HepG2 (cell line): ENCODE data around the gene NUDT6. TPM values are rescaled to one million over a fixed set of nuclear protein-coding genes. Genes with fewer than 3 reads are reported as not detected.

Source experiments
- DR1 ChIP-seq: sonication (generic); formaldehyde crosslinking; IDR thresholded peaks from 2 replicates; pipeline ENCODE4 v1.8.0; 2021; ENCODE audit warnings: mild to moderate bottlenecking, missing genetic modification reagents, inconsistent platforms
- LCORL ChIP-seq, 2 experiments: fragments of 450-650 bp in 1 of 2; sonication (generic) in 1 of 2; formaldehyde crosslinking in 1 of 2; IDR thresholded peaks; 2 replicates each; pipeline versions ENCODE4 v1.5.0 to v1.6.1; 2017 to 2020; ENCODE audit warnings: antibody characterized with exemption in 1 of 2, missing genetic modification reagents in 1 of 2
- MZF1 ChIP-seq: sonication (generic); formaldehyde crosslinking; IDR thresholded peaks from 2 replicates; pipeline ENCODE4 v1.8.1; 2023; ENCODE audit warnings: mild to moderate bottlenecking, missing genetic modification reagents, borderline replicate concordance
- NFATC3 ChIP-seq: sonication (generic); formaldehyde crosslinking; IDR thresholded peaks from 2 replicates; pipeline ENCODE4 v1.5.1; 2020; ENCODE audit warnings: mild to moderate bottlenecking, missing genetic modification reagents
- NR2C2 ChIP-seq: sonication (generic); formaldehyde crosslinking; IDR thresholded peaks from 2 replicates; pipeline ENCODE4 v1.4.0; 2020; ENCODE audit warnings: missing genetic modification reagents, mild to moderate bottlenecking, moderate library complexity, borderline replicate concordance
- RBAK ChIP-seq: sonication (generic); formaldehyde crosslinking; IDR thresholded peaks from 2 replicates; pipeline ENCODE4 v1.5.1; 2020; ENCODE audit warnings: mild to moderate bottlenecking, missing genetic modification reagents
- SOX6 ChIP-seq, 2 experiments: fragments of 450-650 bp in 1 of 2; sonication (generic) in 1 of 2; formaldehyde crosslinking in 1 of 2; IDR thresholded peaks; 2 replicates each; pipeline versions ENCODE4 v1.4.0 to v1.6.1; 2017 to 2020; ENCODE audit warnings: antibody characterized with exemption in 1 of 2, mild to moderate bottlenecking in 1 of 2, missing genetic modification reagents in 1 of 2
- ZNF225 ChIP-seq: sonication (generic); formaldehyde crosslinking; IDR thresholded peaks from 2 replicates; pipeline ENCODE4 v1.4.0; 2020; ENCODE audit warnings: mild to moderate bottlenecking, missing genetic modification reagents
- ZNF251 ChIP-seq: sonication (generic); formaldehyde crosslinking; IDR thresholded peaks from 2 replicates; pipeline ENCODE4 v1.9.0; 2021; ENCODE audit warnings: mild to moderate bottlenecking, missing genetic modification reagents
- ZNF383 ChIP-seq: sonication (generic); formaldehyde crosslinking; IDR thresholded peaks from 2 replicates; pipeline ENCODE4 v1.4.0; 2020; ENCODE audit warnings: missing genetic modification reagents, mild to moderate bottlenecking, borderline replicate concordance
- ZNF629 ChIP-seq: sonication (generic); formaldehyde crosslinking; conservative IDR thresholded peaks from 2 replicates; pipeline ENCODE4 v1.5.0; 2020; ENCODE audit warnings: missing genetic modification reagents
- ZNF749 ChIP-seq: sonication (generic); formaldehyde crosslinking; IDR thresholded peaks from 2 replicates; pipeline ENCODE4 v1.8.0; 2022; ENCODE audit warnings: mild to moderate bottlenecking, missing genetic modification reagents, moderate library complexity, borderline replicate concordance
- ZNF841 ChIP-seq: sonication (generic); formaldehyde crosslinking; IDR thresholded peaks from 2 replicates; pipeline ENCODE4 v1.8.1; 2023; ENCODE audit warnings: missing genetic modification reagents, borderline replicate concordance
- polyA plus RNA-seq, 8 experiments: library from polyadenylated mRNA; depleted of rRNA in 3 of 8; stranded (reverse) in 7 of 8; unstranded in 1 of 8; fragments of >200 nt; fragmentation: Illumina TruSeq in 4 of 8; extraction: Trizol in 4 of 8; gene quantifications; 2 replicates each; pipeline versions ENCODE4 v1.2.1 to v1.2.3, GENCODE V29; 2011 to 2016; ENCODE audit warnings: low read depth in 4 of 8, missing spikeins in 1 of 8, mixed read lengths in 1 of 8; ENCODE audit not compliant: insufficient read depth in 1 of 8
- total RNA-seq, 5 experiments: library from RNA; depleted of rRNA; stranded (reverse); fragments of >200 nt; fragmentation: Illumina TruSeq; extraction: Trizol; gene quantifications; 2 replicates each; pipeline ENCODE4 v1.2.3, GENCODE V29; 2016; ENCODE audit warnings: low read depth in 1 of 5
- TF ChIP-seq, protein P1 (sequence below): sonication (generic); formaldehyde crosslinking; conservative IDR thresholded peaks from 2 replicates; pipeline ENCODE4 v1.5.0; 2020; ENCODE audit warnings: missing genetic modification reagents
- TF ChIP-seq, protein P2 (sequence below): IDR thresholded peaks from 2 replicates; pipeline ENCODE4 v1.6.1; 2016; ENCODE audit warnings: low read depth
- TF ChIP-seq, protein P3 (sequence below): sonication (generic); formaldehyde crosslinking; IDR thresholded peaks from 2 replicates; pipeline ENCODE4 v1.5.0; 2020; ENCODE audit warnings: mild to moderate bottlenecking, missing genetic modification reagents
- TF ChIP-seq, protein P4 (sequence below), 2 experiments: sonication (generic) in 1 of 2; formaldehyde crosslinking in 1 of 2; IDR thresholded peaks; 2 replicates each; pipeline versions ENCODE4 v1.4.0 to v1.6.1; 2018 to 2020; ENCODE audit warnings: missing genetic modification reagents in 2 of 2, borderline replicate concordance in 1 of 2, low read depth in 1 of 2, mild to moderate bottlenecking in 1 of 2, missing biosample characterization in 1 of 2
- TF ChIP-seq, protein P5 (sequence below): IDR thresholded peaks from 2 replicates; pipeline ENCODE4 v1.6.1; 2018; ENCODE audit warnings: missing genetic modification reagents

NUDT6 gene
- total and polyA plus RNA-seq, 2 of the 13 experiments (the other 11 are each of a cell fraction or from before 2014, with no cell fraction given): 4.8 to 8.3 TPM

DNA sequence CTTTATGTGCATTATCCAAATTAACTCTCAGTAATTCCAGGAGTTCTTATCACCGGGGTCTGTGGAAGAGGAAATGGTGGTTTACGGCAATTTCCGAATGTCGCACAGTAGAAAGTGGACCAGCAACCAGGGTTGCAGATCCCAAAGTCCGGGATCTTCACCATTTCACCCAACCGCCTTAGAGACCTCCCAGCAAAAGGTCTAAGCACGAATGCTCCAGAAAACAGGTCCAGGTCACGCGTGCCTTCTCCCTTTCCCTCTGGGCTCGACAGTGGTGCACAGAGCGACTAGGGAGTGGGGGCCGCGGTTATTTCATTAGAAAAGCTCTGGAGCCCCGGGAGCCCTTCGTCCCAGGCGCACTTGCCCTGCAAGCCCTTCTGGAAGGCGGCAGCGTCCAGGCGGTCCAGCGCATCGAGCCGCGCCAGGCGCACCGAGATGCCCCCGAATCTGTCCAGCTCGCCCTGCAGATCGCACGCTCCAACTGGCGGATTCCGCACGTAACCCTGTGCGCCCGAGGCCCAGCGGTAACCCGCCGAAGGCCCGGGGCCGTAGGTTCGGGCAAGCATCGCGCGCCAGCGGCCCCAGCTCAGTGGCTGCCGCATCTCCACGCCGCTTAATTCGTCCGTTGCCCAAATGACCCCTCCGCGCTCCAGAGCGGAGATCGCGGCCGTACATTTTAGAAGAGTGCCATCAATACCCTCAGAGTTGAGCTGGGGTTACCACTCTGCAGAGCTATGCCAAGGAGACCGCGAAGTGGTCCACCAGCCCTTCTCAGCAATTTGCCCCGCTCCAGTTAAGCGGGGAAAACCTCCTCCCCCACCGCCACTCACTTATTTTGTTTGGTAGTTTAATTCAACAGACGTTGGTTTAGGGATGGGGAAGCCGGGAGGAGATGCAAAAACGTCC, at the start of gene NUDT6 (continued):
- TF ChIP-seq, protein P1, sequence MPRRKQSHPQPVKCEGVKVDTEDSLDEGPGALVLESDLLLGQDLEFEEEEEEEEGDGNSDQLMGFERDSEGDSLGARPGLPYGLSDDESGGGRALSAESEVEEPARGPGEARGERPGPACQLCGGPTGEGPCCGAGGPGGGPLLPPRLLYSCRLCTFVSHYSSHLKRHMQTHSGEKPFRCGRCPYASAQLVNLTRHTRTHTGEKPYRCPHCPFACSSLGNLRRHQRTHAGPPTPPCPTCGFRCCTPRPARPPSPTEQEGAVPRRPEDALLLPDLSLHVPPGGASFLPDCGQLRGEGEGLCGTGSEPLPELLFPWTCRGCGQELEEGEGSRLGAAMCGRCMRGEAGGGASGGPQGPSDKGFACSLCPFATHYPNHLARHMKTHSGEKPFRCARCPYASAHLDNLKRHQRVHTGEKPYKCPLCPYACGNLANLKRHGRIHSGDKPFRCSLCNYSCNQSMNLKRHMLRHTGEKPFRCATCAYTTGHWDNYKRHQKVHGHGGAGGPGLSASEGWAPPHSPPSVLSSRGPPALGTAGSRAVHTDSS (CRISPR knock-in tag): no peak
- TF ChIP-seq DR1 (CRISPR knock-in tag) (no peak), RBAK (CRISPR knock-in tag) (no peak), LCORL (IDR thresholded peaks at IDR 0.05) (no peak), LCORL (CRISPR knock-in tag; IDR thresholded peaks at IDR 0.05) (peak; percentile 25; the same call in 1 of the 2 replicates), MZF1 (no peak; the same call in 1 of the 2 replicates), ZNF629 (0 out of 2 replicates have a peak, but pooled peaks have one; percentile 14), ZNF225 (CRISPR knock-in tag) (0 out of 2 replicates have a peak, but pooled peaks have one; percentile 68), NFATC3 (CRISPR knock-in tag) (no peak), SOX6 (IDR thresholded peaks at IDR 0.05) (no peak), SOX6 (CRISPR knock-in tag; IDR thresholded peaks at IDR 0.05) (peak; percentile 15; the same call in 1 of the 2 replicates), ZNF841 (CRISPR knock-in tag) (no peak), ZNF251 (CRISPR knock-in tag) (no peak), ZNF749 (CRISPR knock-in tag) (0 out of 2 replicates have a peak, but pooled peaks have one; percentile 84), ZNF383 (no peak), NR2C2 (CRISPR knock-in tag) (no peak)
- TF ChIP-seq, protein P2, sequence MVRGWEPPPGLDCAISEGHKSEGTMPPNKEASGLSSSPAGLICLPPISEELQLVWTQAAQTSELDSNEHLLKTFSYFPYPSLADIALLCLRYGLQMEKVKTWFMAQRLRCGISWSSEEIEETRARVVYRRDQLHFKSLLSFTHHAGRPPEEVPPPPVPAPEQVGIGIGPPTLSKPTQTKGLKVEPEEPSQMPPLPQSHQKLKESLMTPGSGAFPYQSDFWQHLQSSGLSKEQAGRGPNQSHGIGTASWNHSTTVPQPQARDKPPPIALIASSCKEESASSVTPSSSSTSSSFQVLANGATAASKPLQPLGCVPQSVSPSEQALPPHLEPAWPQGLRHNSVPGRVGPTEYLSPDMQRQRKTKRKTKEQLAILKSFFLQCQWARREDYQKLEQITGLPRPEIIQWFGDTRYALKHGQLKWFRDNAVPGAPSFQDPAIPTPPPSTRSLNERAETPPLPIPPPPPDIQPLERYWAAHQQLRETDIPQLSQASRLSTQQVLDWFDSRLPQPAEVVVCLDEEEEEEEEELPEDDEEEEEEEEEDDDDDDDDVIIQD (CRISPR knock-in tag): no peak; the same call in 1 of the 2 replicates
- TF ChIP-seq, protein P3, sequence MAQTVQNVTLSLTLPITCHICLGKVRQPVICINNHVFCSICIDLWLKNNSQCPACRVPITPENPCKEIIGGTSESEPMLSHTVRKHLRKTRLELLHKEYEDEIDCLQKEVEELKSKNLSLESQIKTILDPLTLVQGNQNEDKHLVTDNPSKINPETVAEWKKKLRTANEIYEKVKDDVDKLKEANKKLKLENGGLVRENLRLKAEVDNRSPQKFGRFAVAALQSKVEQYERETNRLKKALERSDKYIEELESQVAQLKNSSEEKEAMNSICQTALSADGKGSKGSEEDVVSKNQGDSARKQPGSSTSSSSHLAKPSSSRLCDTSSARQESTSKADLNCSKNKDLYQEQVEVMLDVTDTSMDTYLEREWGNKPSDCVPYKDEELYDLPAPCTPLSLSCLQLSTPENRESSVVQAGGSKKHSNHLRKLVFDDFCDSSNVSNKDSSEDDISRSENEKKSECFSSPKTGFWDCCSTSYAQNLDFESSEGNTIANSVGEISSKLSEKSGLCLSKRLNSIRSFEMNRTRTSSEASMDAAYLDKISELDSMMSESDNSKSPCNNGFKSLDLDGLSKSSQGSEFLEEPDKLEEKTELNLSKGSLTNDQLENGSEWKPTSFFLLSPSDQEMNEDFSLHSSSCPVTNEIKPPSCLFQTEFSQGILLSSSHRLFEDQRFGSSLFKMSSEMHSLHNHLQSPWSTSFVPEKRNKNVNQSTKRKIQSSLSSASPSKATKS (CRISPR knock-in tag): no peak
- TF ChIP-seq, protein P4, sequence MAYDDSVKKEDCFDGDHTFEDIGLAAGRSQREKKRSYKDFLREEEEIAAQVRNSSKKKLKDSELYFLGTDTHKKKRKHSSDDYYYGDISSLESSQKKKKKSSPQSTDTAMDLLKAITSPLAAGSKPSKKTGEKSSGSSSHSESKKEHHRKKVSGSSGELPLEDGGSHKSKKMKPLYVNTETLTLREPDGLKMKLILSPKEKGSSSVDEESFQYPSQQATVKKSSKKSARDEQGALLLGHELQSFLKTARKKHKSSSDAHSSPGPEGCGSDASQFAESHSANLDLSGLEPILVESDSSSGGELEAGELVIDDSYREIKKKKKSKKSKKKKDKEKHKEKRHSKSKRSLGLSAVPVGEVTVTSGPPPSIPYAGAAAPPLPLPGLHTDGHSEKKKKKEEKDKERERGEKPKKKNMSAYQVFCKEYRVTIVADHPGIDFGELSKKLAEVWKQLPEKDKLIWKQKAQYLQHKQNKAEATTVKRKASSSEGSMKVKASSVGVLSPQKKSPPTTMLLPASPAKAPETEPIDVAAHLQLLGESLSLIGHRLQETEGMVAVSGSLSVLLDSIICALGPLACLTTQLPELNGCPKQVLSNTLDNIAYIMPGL (CRISPR knock-in tag; IDR thresholded peaks at IDR 0.05; ENCODE audit: borderline replicate concordance in 1 of 2, low read depth in 1 of 2): peak; percentile 48 to 81; a peak in 3 of 4 replicates
- TF ChIP-seq, protein P5, sequence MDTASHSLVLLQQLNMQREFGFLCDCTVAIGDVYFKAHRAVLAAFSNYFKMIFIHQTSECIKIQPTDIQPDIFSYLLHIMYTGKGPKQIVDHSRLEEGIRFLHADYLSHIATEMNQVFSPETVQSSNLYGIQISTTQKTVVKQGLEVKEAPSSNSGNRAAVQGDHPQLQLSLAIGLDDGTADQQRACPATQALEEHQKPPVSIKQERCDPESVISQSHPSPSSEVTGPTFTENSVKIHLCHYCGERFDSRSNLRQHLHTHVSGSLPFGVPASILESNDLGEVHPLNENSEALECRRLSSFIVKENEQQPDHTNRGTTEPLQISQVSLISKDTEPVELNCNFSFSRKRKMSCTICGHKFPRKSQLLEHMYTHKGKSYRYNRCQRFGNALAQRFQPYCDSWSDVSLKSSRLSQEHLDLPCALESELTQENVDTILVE (CRISPR knock-in tag): no peak
